NCI-H146 (cell line): ENCODE data around the gene RBM18.

Source experiments
- DNase-seq: peaks from one replicate; lab custom pipeline; 2025; lab: John Stamatoyannopoulos, UW

The RBM18 gene

DNA sequence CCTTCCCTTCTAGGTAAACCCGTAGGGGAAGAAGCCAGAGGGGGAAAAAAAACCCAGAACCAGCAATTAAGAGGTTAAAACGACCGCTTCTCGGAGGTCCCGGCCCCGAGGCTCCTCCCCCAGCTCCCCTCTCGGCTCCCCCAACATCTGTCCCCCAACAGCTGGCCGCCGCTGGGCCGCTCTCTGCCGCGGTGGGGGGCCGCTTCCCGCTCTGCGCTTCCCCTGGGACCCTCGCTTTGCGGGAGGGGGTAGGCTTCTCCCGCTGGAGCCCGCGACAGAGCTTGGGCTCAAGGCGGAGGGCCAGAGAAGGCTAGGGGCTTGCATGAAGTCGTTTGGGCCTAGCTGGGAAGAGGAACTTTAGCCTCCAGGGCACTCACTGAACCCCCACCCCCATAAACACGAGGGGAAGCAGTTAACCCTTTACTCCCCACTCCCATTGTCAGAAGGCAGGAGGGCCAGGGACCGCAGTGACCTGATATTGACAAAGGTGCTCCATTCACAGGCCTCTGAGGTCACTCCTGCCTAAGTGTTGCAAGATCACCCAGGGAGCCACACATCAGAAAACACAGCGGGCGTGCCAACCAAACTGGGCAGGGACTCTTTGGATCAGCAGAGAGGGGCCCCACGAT, 43.3 kb downstream of the RBM18 start:
- no peak for DNase-seq

DNA sequence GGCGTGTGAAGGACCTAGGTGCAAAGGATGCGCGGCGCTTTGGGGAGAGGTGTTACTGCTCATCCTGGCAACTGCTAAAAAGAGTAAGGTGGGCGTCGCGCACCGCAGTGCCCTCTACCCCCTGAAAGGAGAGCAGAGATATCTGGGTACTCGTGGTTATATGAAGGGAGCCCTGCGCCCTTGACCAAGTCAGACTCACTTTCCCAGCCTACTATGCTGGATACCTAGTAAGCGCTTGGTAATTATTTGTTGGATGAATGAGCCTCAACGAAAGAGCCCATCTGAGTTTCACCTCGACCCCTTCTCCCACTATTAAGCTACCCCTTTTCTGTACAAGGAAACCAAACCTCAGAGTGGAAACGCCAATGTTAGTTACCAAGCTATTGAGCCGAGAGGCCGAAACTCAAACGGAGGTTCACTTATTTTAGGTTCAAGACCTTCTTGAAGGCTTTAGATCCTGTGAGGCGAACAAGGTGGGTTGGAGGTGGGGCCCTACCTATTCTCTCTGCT, 43.9 kb downstream of the RBM18 start:
- no peak for DNase-seq

DNA sequence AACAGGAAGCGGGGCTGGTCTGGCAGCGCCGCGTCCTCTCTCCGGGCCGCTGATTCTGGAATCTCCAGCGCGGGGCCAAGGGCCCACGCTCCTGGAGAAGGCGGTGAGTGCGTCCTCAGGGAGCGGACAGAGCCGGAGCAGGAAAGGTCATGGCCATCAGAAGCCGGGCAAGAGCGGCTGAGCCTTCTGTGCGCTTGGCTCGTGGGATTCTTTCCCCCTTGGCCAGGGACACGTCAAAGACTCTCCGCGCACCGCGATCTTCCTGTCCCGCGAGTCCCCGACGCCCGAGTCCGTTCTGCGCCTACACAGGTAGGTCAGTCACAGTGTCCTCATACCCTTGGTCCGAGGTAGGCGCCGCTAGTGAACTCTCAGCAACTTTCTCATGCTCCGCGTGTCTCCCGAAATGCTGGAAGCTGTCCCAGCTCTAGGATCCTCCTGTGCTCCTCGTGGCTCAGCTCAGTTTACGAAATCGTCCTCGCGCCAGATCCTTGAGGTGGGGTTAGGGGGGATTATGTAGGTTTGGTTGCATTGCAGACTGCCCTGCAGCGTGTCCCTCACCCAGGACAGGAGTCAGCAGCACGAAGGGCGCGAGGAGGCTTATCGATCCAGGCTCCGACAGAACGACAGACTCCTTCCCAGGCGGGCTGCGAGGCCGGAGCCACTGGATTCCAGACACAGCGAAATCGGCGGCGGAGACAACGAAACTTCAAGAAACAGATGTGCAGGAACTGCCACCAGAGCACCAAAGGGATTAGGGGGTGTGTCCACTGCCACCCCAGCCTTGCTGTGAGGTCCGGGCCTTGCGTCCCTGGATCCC, 44.6 kb downstream of the RBM18 start:
- DNase-seq: no peak

- no peak for DNase-seq
Observed at GRCh38 chr9:122218935-122219855, 45.4 kb downstream of the RBM18 start.

DNA sequence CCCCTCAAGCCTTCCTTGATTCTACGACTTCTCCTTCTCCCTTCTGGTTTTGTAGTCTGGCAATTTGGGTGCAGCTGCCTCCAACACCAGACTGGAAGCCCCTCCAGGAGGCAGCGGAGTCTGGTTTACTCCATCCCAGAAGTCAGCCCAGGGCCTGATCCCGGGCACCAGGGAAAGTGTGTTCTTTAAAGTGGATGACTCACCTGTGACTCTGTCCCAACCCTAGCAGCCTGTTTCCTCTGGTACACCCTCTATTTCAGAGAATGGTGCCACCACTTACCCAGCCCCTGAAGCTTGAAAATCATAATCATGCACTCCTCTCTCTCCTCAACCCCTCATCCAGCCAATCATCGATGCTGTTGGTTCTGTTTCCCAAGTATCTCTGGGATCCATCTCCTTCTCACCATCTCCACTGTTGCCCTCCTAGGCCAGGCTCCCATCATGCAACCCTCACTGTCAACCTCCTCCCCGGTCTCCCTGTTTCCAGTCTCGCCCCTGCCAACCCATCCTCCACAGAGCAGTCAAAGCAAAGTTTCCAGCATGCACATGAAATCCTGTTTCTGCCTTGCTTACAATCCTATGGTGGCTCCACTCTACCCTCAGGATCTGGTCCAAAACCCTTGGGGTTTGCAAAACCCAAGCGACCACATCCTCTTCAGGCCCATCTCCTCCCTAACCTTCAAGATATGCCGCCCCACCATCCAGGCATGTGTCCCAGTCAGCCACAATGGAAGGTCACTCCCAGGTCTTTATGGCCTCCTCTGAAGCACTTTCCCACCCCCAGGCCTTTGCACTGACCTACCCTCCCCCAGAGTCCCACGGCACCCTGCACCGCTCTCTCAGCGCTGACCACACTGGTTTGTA, 46.3 kb downstream of the RBM18 start:
- no peak for DNase-seq

- DNase-seq: no peak
Observed at GRCh38 chr9:122217640-122218039, 47.0 kb downstream of the RBM18 start.

DNA sequence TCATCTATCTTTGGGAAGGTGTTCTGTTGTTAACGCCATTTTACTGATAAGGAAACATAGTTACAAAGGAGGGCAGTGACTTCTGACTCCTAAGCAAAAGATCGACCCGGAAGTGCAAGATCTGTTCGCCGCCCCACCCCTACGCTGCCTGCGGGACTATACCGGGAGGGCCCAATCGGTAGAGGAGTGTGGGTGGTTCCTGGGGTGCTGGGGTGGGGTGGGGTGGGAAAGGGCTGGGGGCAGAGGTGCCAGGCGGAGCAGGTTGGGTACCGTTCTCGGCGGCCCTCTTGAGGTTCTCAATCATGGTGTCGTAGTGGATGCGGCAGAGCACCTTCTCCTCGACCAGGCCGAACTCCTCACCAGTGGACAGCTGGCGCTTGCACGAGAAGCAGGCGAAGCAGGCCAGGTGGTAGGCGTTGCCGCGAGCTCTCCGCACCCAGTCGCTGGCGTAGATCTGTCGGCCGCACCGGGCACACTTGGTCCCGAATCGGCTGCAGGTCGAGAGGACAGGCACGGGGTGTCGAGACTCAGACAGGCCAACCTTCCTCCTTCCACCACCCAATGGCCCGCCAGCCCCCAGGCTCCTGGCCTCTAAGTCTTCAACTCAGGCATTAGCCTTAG, 47.7 kb downstream of the RBM18 start:
- DNase-seq: no peak

DNA sequence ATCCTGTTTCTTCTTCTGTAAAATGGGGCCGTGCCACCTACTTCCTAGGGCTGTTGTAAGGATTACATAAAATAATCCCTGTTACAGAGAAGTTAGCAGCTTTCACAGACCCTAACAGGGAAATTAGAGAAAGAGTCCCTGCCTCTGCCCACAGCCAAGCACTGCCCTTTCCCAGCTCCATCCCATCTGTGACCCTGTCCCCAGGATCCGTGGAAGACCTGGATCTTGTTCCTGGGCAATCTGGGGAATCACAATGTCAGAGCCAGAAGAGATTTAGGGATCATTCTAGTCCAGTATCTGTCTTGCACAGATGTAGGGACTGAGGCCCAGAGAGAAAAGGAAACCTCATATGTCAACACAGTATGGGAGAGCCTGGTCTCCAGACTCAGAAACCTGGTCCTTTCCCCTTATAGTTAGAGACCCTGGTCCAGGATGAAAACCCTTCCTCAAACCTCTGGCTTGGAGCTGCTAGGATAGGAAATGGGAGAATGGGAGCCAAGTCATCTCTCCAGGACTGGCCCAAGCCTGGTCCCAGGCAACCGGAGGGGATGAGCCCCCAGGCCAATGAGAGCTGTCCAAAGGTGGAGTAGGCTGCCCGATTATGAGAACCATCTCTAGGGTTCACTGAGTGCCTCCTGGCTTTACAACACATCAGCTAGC, 48.4 kb downstream of the RBM18 start:
- DNase-seq: no peak

DNA sequence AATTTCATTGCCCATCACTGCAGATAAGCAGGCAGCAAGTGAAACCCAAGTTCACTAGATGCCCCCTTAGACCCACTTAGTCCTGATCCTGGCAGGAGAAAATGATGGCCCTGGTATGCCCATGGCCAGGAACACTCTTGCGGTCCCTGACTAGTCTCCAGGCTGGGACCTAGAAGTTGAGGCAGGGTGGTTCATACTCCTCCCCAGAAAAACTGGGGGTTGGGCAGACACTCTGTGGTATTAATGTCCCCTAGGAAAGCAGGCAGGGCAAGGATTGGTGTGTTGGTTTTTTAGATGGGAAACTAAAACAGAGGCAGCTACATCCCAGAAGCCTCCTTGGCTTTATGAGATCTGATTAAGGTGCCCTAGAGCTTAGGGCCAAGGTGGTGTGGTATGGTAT, 49.0 kb downstream of the RBM18 start:
- no peak for DNase-seq

GRCh38 chr9:122214507-122214906, 50.1 kb downstream of the RBM18 start:
- no peak for DNase-seq

DNA sequence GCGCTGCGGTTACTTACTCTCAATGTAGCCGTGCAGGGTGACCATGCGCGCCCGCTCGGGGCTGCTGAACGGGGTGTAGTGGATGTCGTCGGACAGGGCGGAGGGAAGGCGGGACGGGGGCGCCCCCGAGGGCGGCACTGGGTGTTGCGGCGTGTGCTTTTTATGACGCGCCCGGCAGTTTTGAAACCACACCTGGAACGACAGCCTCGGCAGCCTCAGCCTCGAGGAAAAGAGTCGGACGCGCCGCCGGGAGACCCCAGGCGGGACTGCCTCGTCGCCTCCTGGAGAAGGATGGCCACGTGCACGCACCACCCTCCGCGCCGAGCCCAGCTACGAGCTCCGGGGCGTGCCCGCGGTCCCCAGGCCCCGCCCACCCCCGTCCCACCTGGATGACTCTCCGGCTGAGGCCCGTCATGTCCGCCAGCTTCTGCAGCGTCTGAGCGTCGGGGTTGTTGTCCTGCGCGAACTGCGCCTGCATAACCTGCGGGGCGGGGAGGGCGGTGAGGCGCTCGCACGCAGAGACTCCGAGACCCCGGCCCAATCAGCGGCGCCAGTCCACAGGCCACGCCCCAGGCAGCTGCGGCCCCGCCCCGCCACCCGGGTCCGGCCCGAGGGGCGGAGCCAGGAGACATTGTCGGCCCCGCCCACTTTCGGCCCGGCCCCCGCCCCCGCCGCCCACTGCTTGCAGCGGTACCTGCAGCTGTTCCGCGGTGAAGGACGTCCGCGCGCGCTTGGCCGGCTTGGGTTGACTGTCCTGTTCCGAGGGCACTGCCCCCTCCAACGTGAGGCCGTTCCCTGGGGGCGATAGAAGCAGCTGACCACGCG, 50.8 kb downstream of the RBM18 start:
- peak; percentile 90 for DNase-seq

DNA sequence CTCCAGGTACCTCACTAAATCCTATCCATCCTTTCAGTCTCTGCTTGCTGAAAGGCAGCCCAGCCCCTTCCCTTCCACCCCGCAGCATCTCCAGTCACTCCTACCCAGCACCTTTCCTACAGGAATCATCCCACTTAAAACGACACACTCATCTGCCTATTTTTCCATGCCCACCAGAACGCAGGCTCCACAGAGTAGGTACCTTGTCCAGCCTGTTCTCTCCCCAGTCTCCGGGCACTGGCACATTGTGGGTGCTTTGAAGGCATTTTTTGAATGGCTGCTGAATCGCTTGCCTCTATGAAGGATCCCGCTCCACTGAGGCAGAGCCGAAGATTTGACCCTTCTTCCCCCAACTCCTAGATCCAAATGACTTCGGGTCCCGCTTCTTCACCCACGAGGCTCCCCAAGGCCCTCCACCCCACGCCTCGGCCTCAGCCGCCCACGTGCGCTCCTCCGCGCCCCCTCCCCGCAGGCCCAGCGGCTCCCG, 51.5 kb downstream of the RBM18 start:
- DNase-seq: no peak

GRCh38 chr9:122212473-122213004, 52.1 kb downstream of the RBM18 start:
- no peak for DNase-seq

DNA sequence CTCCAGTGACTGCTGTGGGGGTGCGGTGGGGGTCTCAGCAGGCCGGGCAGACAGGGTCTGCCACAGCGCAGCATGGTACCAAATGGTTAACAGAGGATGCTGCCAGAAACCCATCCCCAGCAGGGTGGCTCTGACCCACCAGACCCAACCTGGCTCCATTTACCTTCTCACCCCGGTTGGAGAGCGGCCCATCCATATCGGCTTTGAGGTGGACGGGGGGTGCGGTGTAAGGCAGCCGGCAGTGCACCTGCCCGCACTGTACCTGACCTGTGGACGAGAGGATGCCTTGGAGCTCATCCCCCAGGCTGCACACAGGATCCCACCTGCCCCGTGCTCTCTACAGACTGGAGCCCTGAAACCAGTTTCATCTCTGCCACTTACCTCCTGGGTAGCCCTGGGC, 55.2 kb downstream of the RBM18 start:
- DNase-seq: no peak

- peak; percentile 50 for DNase-seq
Observed at GRCh38 chr9:122207096-122207495, 57.5 kb downstream of the RBM18 start.

GRCh38 chr9:122206118-122207046, 58.3 kb downstream of the RBM18 start:
- no peak for DNase-seq

DNA sequence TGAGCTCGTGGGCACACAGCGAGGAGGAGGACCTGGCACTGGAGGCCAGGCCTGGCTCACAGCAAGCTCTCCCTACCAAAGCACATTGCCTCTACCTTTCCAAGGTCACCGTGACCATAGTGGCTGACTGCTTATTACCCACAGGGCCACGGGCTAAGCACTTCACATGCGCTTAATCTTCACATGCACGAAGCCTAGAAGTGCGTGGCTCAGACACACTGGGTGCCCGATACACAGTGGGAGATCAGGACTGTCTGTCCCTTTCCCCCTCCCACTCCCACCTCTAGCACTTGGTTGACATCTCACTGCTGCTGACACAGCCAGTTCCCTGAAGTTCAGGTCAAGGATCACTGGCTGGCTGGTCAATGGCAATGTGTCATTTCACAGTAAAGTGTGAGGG, 59.5 kb downstream of the RBM18 start:
- DNase-seq: no peak

- no peak for DNase-seq
Observed at GRCh38 chr9:122204491-122204890, 60.1 kb downstream of the RBM18 start.
